Pancreas (tissue), 10 donors: ENCODE measurements around the gene SCAI. TPM values are rescaled to one million over a fixed set of nuclear protein-coding genes. Genes with fewer than 3 reads are reported as not detected.

Source experiments
- ATAC-seq, 4 donors: fragments of 200-7000 bp; cut with Tn5 transposase; one replicate each; pipeline versions ENCODE4 v1.8.0 to v1.9.1; 2020; ENCODE audit warnings: mild to moderate bottlenecking in 4 of 4, moderate library complexity in 4 of 4
- DNase-seq, 6 donors: peaks; one replicate each; pipeline ENCODE4 v3.0.0-alpha.2; 2020
- FAIRE-seq: peaks from 2 replicates; lab custom pipeline; 2012; peaks lifted over from hg19 to GRCh38; lab: Jason Lieb, UNC
- H3K27ac ChIP-seq, 4 donors: fragments of 200-600 bp; sonication (generic); 1 replicate in 3 of 4; 2 replicates in 1 of 4; pipeline versions ENCODE4 v1.5.0 to v1.8.0; 2020
- H3K27me3 ChIP-seq, 4 donors: fragments of 200-600 bp; one replicate each; pipeline ENCODE4 v1.8.0; 2021
- H3K36me3 ChIP-seq, 3 donors: fragments of 200-600 bp; sonication (generic) in 1 of 3; one replicate each; pipeline versions ENCODE4 v1.5.0 to v1.8.0; 2020 to 2021
- H3K4me1 ChIP-seq, 3 donors: fragments of 200-600 bp; one replicate each; pipeline ENCODE4 v1.8.0; 2021
- H3K4me3 ChIP-seq, 4 donors: fragments of 200-600 bp; sonication (generic) in 2 of 4; one replicate each; pipeline versions ENCODE4 v1.5.0 to v1.8.0; 2020 to 2021
- H3K9me3 ChIP-seq, 4 donors: fragments of 200-600 bp; one replicate each; pipeline ENCODE4 v1.8.0; 2021
- WGBS, 2 donors: extraction: QIAGEN DNeasy Blood & Tissue Kit; methylation state at CpG; one replicate each; pipeline ENCODE4 v1.1.7; 2013; 5-methylcytosine and 5-hydroxymethylcytosine counted together
- intact Hi-C, 3 donors: fragments of 100-400 bp; cut with DNase I; formaldehyde crosslinking; loops; one replicate each; pipeline versions ENCODE4 v1.11.1 to v1.14.2; 2022
- polyA plus RNA-seq, 2 donors: library from polyadenylated mRNA; stranded (reverse); fragments of 200-250 nt; gene quantifications; one replicate each; pipeline ENCODE4 v1.2.3, GENCODE V29; 2013
- total RNA-seq, 6 donors: library from RNA; stranded (reverse); fragmentation: NEBNext Ultra II Directional in 4 of 6; extraction: Animal tissue kit (Norgen Biotek cat#: 25700) in 4 of 6; gene quantifications; one replicate each; pipeline versions ENCODE4 v1.2.1 to v1.2.4, GENCODE V29; 2021 to 2023
- TF ChIP-seq, protein P1 (sequence below), 4 donors: fragments of 200-600 bp; sonication (generic) in 3 of 4; IDR thresholded peaks; one replicate each; pipeline versions ENCODE4 v1.5.0 to v1.8.0; 2021; ENCODE audit warnings: antibody characterized with exemption in 4 of 4
- donor health status: healthy with polysubstance abuse.
- donor health status: DM: no; HTN: no; CAD: no; lungs with moderate emphysema.
- donor health status: DM: no; HTN: no; CAD: no.
- donor health status: control.
- donor health status: control.
- donor health status: Bipolar disorder and iron deficiency.
- donor health status: DM: yes; HTN: yes; CAD: no.
- donor health status: DM: no; HTN: no; CAD: no.
- donor health status: DM: no; HTN: no; CAD: no.
- donor health status: DM: yes; HTN: yes; CAD: no.

The SCAI gene
- total and polyA plus RNA-seq, 8 donors = 1.6 to 6.8 (median 3.5) TPM

DNA sequence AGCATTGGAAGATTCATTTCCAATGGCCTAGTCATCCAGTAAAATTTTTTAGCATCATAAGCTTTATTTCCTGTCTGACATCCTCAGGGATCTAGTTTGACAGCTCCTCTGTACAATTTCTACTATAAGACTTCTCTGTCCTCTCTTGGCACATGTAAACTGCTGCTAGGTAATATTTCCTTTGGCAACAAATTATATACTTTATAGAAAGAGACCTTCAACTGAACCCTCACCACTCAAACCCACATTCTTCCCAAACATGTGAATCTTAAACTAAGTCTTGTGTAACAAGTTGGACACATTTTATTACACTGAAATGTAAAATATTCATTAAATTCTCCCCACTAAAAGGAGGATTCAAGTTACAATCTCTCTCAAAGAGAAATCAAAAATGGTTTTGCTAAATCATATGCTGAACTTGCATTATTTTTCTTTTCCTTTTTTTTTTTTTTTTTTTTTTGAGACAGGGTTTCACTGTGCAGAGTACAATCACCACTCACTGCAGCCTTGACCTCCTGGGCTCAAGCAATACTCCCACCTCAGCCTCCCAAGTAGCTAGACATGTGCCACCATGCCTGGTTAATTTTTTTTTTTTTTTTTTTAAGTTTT, 36.9 kb downstream of the SCAI start:
- Histone ChIP-seq H3K27me3 (no peaks in the 10 kb centered on the region), H3K9me3 (no peaks in the 10 kb centered on the region), H3K36me3 (no peaks in the 10 kb centered on the region), H3K4me3 (no peak overlapping the region), H3K4me1 (no peaks in the 10 kb centered on the region), H3K27ac (no peak overlapping the region)
- no peak for DNase-seq
- intact Hi-C loops = no loop called here
- no peak for FAIRE-seq
- no peak for ATAC-seq
- TF ChIP-seq, protein P1, sequence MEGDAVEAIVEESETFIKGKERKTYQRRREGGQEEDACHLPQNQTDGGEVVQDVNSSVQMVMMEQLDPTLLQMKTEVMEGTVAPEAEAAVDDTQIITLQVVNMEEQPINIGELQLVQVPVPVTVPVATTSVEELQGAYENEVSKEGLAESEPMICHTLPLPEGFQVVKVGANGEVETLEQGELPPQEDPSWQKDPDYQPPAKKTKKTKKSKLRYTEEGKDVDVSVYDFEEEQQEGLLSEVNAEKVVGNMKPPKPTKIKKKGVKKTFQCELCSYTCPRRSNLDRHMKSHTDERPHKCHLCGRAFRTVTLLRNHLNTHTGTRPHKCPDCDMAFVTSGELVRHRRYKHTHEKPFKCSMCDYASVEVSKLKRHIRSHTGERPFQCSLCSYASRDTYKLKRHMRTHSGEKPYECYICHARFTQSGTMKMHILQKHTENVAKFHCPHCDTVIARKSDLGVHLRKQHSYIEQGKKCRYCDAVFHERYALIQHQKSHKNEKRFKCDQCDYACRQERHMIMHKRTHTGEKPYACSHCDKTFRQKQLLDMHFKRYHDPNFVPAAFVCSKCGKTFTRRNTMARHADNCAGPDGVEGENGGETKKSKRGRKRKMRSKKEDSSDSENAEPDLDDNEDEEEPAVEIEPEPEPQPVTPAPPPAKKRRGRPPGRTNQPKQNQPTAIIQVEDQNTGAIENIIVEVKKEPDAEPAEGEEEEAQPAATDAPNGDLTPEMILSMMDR (IDR thresholded peaks at IDR 0.05) = no peak

DNA sequence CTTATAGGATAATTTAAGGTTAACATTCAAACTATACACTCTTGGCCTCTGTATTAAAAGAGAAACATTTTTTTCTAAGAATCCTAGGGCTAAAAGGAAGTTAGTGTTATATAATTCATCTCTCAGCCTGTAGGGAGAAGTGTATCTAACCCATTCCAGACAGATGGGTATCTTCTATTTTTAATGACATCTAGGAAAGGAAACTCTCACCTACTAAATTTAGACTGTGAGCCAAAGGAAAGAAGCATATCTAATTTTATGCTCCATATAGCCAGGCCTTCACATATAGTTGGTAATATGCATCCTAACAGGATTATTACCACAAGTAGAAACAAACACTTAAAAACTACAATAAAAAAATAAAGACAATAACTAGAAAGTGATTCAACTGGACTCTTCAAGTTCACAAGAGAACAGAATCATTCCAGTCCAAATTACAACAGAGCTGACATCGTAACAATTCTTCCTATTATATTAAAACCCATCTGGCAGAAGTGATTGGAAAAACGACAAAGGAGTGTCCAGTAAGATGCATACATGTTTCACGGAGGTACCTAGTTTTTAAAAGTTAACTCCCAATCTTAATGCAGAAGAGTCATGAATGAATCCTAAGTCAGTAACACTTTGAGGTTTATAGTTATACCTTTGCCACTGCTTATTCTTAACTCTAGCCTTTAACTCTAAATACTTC, 39.4 kb downstream of the SCAI start:
- H3K27ac ChIP-seq = no peak overlapping the region
- FAIRE-seq (no peak), ATAC-seq (no peak), DNase-seq (no peak)
- intact Hi-C loops = no loop called here
- H3K36me3 ChIP-seq = no peaks in the 10 kb centered on the region
- WGBS, 2 donors = 80 to 81% methylated on average over 3 of the region's 3 CpGs
- no peaks in the 10 kb centered on the region for H3K9me3 ChIP-seq
- peaks cover 0 to 11% (median 0%) of the 10 kb centered on the region in 3 donors for H3K4me1 ChIP-seq
- H3K4me3 ChIP-seq = no peak overlapping the region
- TF ChIP-seq, protein P1 (IDR thresholded peaks at IDR 0.05) = no peak
- no peaks in the 10 kb centered on the region for H3K27me3 ChIP-seq

DNA sequence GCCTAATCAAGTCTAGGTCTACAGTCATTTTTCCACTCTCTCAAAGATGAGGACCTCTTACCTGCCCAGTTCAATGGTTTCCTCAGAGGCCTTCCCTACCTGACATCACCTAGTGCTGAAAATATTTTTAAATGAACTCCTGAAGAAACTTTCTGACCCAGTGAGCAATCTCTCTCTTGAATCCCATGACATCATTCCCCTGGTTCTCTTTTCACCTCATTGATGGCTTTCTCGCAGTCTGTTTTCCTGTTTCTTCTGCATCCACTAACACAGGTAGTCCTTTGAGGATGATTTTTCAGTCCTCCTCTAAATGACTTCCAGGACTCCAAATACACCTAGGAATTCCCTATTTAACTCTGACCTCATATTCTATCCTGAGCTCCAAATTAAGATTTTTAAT, 40.3 kb downstream of the SCAI start:
- TF ChIP-seq, protein P1 (IDR thresholded peaks at IDR 0.05) = no peak
- Histone ChIP-seq H3K4me3 (no peak overlapping the region), H3K27me3 (no peaks in the 10 kb centered on the region), H3K27ac (no peak overlapping the region), H3K36me3 (no peaks in the 10 kb centered on the region), H3K9me3 (no peaks in the 10 kb centered on the region), H3K4me1 (peaks cover 0 to 11% (median 0%) of the 10 kb centered on the region in 3 donors)
- ATAC-seq (no peak), FAIRE-seq (no peak), DNase-seq (no peak)
- intact Hi-C loops = no loop called here
- WGBS, 2 donors = 97 to 100% methylated on average over 1 of the region's 1 CpG

DNA sequence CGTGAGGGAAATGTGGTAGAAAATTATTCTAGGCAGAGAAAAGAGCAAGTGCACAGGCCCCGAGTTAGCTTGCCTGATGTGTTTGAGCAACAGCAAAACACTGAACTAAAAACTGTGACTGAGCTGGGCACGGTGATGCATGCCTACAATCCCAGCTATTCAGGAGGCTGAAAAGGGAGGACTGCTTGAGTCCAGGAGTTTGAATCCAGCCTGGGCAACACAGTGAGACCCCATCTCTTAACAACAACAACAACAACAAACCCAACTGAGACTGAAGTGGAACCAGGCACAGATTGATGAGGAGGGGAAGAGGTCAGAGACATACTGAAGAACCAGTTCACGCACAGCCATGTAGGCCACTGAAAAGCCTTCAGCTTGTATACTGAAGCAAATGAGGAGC, 42.5 kb downstream of the SCAI start:
- Histone ChIP-seq H3K27ac (no peak overlapping the region), H3K36me3 (no peaks in the 10 kb centered on the region), H3K4me1 (peaks cover 0 to 11% (median 0%) of the 10 kb centered on the region in 3 donors), H3K9me3 (no peaks in the 10 kb centered on the region), H3K27me3 (no peaks in the 10 kb centered on the region), H3K4me3 (no peak overlapping the region)
- TF ChIP-seq, protein P1 (IDR thresholded peaks at IDR 0.05) = no peak
- intact Hi-C loops = no loop called here
- no peak for DNase-seq
- FAIRE-seq = no peak
- ATAC-seq = no peak
- WGBS, 2 donors = 88 to 90% methylated on average over 4 of the region's 4 CpGs

DNA sequence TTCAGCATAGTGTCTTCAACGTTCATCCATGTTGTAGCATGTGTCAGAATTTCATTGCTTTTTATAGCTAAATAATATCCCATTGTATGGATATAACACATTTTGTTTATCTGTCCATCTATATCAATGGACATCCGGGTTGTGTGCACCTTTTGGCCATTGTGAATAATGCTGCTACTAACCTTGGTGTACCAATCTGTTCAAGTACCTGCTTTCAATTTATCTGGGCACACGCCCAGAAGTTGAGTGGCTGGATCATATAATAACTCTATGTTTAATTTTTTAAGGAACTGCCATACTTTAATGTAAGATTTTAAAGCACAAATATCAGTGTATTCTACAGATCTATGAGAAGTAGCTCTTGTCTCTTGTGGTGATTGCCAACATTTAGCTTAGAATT, 43.5 kb downstream of the SCAI start:
- peak in 3 of 4 donors; percentile 32 to 59 (median 56) for ATAC-seq
- H3K36me3 ChIP-seq = no peaks in the 10 kb centered on the region
- H3K4me1 ChIP-seq = peaks cover 0 to 11% (median 0%) of the 10 kb centered on the region in 3 donors
- H3K4me3 ChIP-seq = no peak overlapping the region
- H3K27ac ChIP-seq = no peak overlapping the region
- H3K9me3 ChIP-seq = no peaks in the 10 kb centered on the region
- TF ChIP-seq, protein P1 (IDR thresholded peaks at IDR 0.05) = no peak
- WGBS, 2 donors = 43 to 48% methylated on average over 3 of the region's 3 CpGs
- no peaks in the 10 kb centered on the region for H3K27me3 ChIP-seq
- intact Hi-C loops = no loop called here
- FAIRE-seq = no peak
- DNase-seq = no peak
